Cardiac muscle cell (in vitro differentiated cells and primary cell): ENCODE results near the gene ARHGEF6. TPM values are rescaled to one million over a fixed set of nuclear protein-coding genes. Genes with fewer than 3 reads are reported as not detected.

Experiments used
- DNase-seq, 2 donors: peaks; one replicate each; pipeline versions ENCODE4 v3.0.0 to v3.0.0-alpha.2; 2010 to 2017; ENCODE audit warnings: low read depth in 1 of 2, low spot score in 1 of 2
- H3K27ac ChIP-seq: fragments of 200-600 bp; sonication (generic); 2 replicates; pipeline ENCODE4 v1.5.1; 2016
- H3K27me3 ChIP-seq: fragments of 200-600 bp; sonication (generic); 2 replicates; pipeline ENCODE4 v1.6.0; 2016; ENCODE audit warnings: control low read depth
- H3K36me3 ChIP-seq: fragments of 200-600 bp; sonication (generic); 2 replicates; pipeline ENCODE4 v1.5.1; 2016; ENCODE audit warnings: control low read depth
- H3K4me1 ChIP-seq: fragments of 200-600 bp; sonication (generic); 2 replicates; pipeline ENCODE4 v1.8.1; 2017; ENCODE audit warnings: low read depth, mild to moderate bottlenecking, mixed run types
- H3K4me3 ChIP-seq: fragments of 200-600 bp; sonication (generic); 2 replicates; pipeline ENCODE4 v1.5.1; 2016; ENCODE audit warnings: mild to moderate bottlenecking
- H3K9me3 ChIP-seq: fragments of 200-600 bp; sonication (generic); 2 replicates; pipeline ENCODE4 v1.5.1; 2017; ENCODE audit warnings: low read depth, mild to moderate bottlenecking, control low read depth
- CTCF ChIP-seq: IDR thresholded peaks from 2 replicates; pipeline ENCODE4 v1.5.1; 2012; ENCODE audit warnings: low read depth, mild to moderate bottlenecking, low read length
- polyA plus RNA-seq: library from polyadenylated mRNA; unstranded; fragments of >200 nt; fragmentation: Nextera tagmentation; extraction: Ambion mirVana; gene quantifications from 2 replicates; pipeline ENCODE4 v1.2.1, GENCODE V29; 2016
- total RNA-seq: library from RNA; depleted of rRNA; stranded (reverse); fragments of >200 nt; gene quantifications from 2 replicates; pipeline ENCODE4 v1.2.3, GENCODE V29; 2016

ARHGEF6 gene
- total and polyA plus RNA-seq, 2 experiments from 2014 or later: 2.4 to 2.7 TPM

GRCh38 chrX:136712650-136713310, 68.0 kb downstream of the ARHGEF6 start:
- Histone ChIP-seq H3K27me3 (no peaks in the 10 kb centered on the region), H3K36me3 (no peaks in the 10 kb centered on the region), H3K27ac (no peak overlapping the region), H3K4me1 (no peaks in the 10 kb centered on the region), H3K9me3 (no peaks in the 10 kb centered on the region), H3K4me3 (no peak overlapping the region)
- peak in 1 of 2 donors; percentile 25 for DNase-seq
- TF ChIP-seq CTCF: no peak

DNA sequence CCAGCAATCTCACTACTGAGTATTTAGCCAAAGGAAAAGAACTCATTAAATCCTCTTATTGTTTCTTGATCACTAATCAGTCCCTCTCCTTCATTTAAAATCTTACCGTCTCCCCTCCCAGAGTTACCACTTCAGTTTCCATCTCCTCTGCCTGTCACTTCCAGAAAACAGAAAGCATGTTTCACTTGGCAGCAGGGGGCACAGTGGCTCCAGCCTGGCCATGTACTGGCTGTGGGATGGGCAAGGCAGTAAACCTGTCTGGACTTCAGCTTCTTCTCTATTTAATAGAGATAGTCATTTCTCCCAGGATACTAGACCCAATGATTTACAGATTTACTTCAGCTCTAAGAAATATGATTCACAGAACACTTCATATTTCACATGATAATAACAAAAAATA, 69.6 kb downstream of the ARHGEF6 start:
- Histone ChIP-seq H3K4me3 (no peak overlapping the region), H3K9me3 (no peaks in the 10 kb centered on the region), H3K4me1 (no peaks in the 10 kb centered on the region), H3K27me3 (no peaks in the 10 kb centered on the region), H3K27ac (no peak overlapping the region), H3K36me3 (no peaks in the 10 kb centered on the region)
- peak; percentile 28 to 52 for DNase-seq
- TF ChIP-seq CTCF: peak; percentile 43

DNA sequence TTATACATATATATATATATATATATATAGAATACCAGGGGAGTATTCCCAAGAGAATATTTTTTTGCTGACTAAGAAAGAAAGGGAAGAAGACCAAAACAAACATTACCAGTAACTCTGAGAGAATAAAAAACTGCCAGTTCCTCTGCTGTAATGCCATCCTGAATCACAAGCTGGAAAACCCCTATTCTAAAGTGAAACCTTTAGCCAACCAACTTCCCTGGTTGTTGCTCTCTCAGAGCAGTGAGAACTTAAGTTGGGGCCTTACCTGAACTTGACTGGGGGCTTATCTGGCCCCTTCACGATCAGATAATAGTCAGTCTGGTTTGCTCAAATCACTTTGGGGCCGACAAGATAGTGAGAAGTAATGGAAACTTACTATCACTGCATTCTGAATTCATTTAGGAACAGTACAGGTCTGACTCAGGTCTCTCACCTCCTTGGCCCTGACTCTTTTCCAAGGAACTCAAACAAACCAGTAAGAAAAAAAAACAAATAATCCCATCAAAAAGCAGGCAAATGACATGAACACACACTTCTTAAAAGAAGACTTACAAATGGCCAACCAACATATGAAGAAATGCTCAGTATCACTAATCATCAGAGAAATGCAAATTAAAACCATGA, 70.3 kb downstream of the ARHGEF6 start:
- no peaks in the 10 kb centered on the region for H3K4me1 ChIP-seq
- H3K27ac ChIP-seq: no peak overlapping the region
- no peak for TF ChIP-seq CTCF
- H3K36me3 ChIP-seq: no peaks in the 10 kb centered on the region
- no peak overlapping the region for H3K4me3 ChIP-seq
- H3K27me3 ChIP-seq: no peaks in the 10 kb centered on the region
- DNase-seq: no peak
- no peaks in the 10 kb centered on the region for H3K9me3 ChIP-seq

DNA sequence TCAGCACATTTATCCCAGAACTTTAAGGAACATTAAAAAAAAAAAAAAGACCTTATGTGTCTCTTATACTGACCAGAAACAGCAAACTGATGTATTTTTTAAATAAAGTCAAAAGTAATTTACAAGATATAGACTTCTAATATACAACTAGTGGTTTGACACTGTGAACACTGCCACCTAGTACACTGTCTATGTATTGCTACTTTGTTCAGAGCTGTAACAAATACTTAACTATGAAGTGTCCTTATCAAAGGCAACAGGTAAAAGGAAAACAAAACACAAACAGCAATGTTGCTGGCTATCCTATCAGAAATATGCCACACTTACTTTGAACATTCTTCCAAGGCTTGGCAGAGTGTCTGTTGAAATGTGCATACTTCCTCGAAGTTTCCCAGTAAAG, 72.4 kb downstream of the ARHGEF6 start:
- Histone ChIP-seq H3K4me3 (no peak overlapping the region), H3K36me3 (no peaks in the 10 kb centered on the region), H3K4me1 (no peaks in the 10 kb centered on the region), H3K27me3 (no peaks in the 10 kb centered on the region), H3K27ac (no peak overlapping the region), H3K9me3 (no peaks in the 10 kb centered on the region)
- peak; percentile 42 for TF ChIP-seq CTCF
- DNase-seq: peak in 1 of 2 donors; percentile 5

- H3K4me1 ChIP-seq: no peaks in the 10 kb centered on the region
- H3K4me3 ChIP-seq: no peak overlapping the region
- no peak for DNase-seq
- no peaks in the 10 kb centered on the region for H3K36me3 ChIP-seq
- H3K27me3 ChIP-seq: no peaks in the 10 kb centered on the region
- TF ChIP-seq CTCF: no peak
- H3K27ac ChIP-seq: no peak overlapping the region
- no peaks in the 10 kb centered on the region for H3K9me3 ChIP-seq
These were observed 83.6 kb downstream of the ARHGEF6 start for GRCh38 chrX:136697156-136697555.
